ENCODE measurements around the gene PI4K2B.
"Not testable (repeated sequence)": the region's sequence is repeated elsewhere in the genome, so short reads cannot be mapped to it uniquely, and the experiment has no call there.

The PI4K2B gene

DNA sequence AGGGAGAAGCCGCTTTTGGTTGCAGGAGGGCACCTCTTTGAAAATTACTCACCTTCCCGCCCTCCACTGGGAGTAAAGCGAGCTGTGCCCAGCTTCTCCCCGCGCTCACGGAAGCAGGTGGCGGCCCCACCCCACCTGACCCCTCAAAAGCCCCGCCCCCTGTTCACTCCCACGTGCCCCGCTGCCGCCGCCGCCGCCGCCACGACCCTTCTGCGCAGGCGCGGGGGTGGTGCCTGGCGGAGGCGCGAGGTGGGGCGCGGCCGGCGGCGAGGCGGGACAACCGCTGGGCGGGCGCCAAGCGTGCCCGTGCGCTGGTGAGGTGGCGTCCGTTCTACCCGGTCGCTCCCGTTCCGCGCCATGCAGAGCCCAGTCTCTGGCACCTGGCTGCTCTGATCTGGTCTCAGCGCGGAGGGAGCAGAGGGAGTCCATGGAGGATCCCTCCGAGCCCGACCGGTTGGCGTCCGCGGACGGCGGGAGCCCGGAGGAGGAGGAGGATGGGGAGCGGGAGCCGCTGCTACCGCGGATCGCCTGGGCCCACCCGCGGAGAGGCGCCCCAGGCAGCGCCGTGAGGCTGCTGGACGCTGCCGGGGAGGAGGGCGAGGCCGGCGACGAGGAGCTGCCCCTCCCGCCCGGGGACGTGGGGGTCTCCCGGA, at the start of gene PI4K2B:
Gene PI4K2B, plus strand, starts transcription at position 297 of the 653 bp plus-strand sequence. Its CDS starts 131 bp downstream, at position 428.
- DNase-seq, result peak; percentile 93

DNA sequence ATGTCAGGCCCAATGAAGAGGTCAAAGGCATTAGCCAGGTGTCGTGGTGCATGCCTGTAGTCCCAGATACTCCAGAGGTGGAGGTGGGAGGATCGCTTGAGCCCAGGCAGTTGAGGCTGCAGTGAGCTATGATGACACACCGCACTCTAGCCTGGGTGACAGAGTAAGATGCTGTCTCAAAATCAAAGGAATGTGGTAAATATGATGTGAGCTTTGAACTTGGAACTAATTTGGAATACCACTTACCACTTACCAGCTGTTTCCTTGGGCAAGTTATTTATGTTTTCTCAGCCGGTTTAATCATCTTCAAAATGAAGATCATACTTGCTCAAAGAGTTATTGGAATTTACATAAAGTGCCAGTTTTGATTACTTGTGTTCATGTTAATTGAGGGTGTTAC, 49.8 kb upstream of the PI4K2B start:
- no peak for DNase-seq

DNA sequence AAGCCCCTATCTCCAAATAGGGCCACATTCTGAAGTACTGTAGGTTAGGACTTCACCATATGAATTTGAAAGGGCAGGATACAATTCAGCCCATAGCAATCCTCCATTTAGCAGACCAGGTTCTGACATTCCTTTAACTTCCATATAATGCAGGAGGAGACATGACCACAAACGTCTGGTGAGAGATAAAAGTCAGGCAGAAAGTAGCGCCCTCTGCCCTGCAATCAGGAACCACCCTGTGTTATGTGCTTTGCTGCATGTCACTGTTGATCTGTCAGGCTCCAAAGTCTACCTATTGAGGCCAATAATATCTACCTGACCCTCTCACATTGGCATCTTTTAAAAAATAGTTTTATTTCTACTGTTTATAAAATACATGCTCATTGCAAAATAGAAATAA, 43.4 kb upstream of the PI4K2B start:
- no peak for DNase-seq

DNA sequence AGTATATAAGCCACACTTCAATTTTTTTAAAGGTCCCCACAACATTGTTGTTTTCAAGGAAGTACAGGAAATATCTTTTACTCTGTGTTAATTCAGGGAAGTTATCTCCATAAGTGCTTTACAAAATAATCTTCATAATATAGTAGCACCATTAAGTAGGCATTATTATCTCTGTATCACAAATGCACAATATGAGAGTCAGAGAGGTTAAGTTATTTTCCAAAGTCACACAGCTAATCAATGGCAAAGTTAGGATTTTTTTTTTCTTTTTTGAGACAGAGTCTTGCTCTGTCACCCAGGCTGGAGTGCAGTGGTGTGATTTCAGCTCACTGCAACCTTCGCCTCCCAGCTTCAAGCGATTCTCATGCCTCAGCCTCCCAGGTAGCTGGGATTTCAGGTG, 35.1 kb upstream of the PI4K2B start:
- no peak for DNase-seq

DNA sequence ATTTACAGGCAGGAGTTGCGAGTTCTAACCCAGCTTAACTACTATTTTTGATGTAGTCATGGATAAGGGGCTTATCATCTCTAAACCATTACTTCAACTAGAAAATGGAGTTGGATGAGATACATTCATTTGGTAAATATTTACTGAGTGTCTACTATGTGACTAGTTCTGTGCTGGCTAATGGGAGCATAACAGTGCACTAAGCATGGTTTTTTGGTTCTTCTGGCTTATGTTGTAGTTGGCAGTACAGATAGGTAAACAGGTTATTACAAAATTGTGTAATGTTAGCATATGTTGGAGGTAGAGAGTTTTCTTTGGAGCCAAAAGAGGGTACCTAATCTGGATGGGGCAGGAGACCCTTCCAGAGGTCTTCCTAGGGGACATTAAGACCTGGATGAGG, 25.8 kb upstream of the PI4K2B start:
- DNase-seq, result no peak

DNA sequence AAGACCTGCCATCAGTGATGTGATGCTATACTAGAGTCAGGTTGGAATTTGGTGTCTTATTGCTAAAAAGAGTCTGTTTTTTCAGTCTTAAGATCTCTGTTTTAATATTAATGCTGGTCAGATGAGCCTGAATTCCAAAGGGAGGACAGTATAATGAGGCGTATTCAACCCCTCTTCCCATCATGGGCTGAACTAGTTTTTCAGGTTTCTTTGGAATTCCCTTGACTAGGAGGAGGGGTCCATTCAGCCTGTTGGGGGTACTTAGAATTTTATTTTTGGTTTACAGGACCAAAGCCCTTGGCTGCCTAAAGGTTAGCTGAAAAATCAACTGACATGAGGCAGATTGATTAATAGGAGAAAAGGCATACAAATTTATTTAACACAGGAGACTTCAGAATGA, 24.1 kb upstream of the PI4K2B start:
- no peak for DNase-seq

DNA sequence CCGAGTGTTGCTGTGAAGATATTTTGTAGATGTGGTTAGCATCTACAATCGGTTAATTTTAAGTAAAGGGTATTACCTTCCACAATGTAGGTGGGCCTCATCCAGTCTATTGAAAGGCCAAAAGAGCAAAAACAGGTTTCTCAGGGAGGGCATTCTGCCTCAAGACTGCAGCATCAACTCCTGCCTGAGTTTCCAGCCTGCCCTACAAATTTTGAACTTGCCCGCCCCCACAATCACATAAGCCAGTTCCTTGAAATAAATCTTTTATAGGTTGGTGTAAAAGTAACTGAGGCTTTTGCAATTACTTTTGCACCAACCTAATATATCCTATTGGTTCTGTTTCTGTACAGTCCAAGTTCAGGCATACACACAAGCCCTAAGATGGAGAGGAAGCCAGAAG, 22.1 kb upstream of the PI4K2B start:
- DNase-seq, result no peak

DNA sequence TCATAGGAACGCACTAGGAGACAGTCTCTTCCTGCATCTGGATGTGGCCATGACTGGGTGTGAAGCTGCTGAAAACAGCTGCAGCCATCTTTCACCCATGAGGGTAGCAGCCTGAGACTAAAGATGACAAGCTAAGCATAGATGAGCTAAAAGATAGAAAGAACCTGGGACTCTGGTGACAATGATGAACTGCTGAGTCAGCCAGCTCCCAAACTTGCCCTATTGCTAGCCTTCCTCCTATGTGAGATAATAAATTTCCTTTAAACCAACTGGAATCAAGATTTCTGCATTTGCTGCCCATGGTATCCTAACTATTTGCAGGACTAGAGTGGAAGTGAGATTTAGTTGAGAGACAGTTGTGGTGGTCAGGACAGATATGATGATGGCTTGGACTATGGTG, 21.0 kb upstream of the PI4K2B start:
- no peak for DNase-seq

DNA sequence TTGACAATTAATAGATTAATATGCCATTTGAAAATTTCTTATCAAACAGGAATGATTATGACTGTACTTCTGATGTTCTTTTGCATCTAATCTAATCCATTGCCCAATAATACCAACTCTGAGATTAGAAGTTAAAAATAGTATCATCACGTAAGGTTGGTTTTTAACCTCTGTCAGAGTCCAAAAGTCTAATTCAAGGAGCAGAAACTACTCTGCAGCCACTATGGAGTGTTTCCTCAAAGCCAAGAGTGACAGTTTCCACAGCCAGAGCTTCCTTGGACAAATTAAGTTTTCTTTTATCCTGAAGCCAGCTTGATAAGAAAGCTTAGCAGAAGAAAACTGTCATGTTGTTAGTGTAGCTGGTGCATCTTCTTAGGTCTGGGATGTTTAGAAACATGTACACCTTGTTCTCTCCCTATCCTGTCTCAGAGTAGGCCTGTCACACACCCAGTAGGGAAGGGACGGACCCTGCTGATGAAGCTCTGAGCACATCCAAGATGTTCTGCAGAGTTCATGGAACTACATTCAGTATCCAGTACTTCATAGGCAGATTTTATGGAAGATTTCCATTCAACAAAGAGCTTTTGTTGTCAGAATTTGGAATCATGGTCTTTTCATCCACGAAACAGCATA, 20.4 kb upstream of the PI4K2B start:
- no peak for DNase-seq

DNA sequence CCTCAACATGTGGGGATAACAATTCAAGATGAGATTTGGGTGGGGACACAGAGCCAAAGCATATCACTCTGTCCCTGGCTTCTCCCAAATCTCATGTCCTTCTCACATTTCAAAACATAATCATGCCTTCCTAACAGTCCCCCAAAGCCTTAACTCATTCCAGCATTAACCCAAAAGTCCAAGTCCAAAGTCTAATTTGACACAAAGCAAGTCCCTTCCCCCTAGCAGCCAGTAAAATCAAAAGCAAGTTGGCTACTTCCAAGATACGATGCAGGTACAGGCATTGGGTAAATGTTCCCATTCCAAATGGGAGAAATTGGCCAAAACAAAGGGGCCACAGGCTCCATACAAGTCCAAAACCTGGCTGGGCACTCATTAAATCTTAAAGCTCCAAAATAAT, 19.1 kb upstream of the PI4K2B start:
- DNase-seq, result not testable (repeated sequence)

DNA sequence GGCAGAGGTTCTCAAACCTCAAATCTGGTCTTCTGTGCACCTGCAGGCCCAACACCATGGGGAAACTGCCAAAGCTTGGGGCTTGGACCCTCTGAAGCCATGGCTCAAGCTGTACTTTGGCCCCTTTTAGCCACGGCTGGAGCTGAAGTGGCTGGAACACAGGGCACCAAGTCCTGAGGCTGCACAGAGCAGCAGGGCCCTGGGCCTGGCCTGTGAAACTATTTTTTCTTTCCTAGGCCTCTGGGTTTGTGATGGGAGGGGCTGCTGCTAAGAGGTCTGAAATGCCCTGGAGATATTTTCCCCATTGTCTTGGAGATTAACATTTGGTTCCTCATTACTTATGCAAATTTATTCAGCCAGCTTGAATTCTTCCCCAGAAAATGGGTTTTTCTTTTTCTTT, 18.3 kb upstream of the PI4K2B start:
- DNase-seq, result no peak

DNA sequence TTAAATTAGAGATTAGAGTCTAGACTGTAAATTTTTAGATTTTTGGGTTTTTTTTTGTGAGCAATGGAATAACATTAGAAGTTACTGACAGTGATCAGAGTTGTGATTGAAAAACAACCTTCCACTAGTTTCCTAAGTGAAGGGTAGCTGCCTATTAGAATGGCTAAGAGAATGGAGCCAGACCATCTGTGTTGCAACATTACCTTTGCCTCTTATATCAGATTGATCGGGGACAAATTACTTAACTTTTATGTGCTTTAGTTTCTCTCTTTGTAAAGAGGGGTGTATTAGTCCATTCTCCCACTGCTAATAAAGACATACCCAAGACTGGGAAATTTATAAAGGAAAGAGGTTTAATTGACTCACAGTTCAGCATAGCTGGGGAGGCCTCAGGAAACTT, 12.5 kb upstream of the PI4K2B start:
- DNase-seq, result no peak

DNA sequence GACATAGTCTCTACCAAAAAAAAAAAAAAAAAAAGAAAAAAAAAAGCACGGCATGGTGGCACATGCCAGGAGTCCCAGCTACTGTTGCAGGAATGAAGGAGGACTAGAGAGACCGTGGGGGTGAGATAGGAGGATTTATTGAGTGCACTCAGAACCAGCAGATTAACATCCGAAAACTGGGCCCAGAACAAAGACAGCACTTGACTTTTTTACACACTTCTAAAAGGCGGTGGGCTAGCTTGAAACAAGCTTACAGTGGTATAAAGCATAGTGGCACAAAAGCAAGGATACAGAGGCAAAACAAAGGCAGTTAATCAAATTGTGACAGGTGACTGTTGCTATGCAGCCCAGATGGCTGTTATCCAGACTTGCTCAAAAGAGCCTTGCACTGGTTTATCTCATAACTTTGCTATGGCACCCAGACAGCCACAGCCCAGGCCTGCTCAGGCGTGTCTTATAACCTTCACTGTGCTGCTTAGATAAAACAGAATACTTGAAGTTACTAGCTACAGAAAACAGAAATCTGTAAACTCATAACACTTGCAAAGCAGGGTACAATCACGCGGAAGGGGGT, 9.9 kb upstream of the PI4K2B start:
- DNase-seq, result no peak

DNA sequence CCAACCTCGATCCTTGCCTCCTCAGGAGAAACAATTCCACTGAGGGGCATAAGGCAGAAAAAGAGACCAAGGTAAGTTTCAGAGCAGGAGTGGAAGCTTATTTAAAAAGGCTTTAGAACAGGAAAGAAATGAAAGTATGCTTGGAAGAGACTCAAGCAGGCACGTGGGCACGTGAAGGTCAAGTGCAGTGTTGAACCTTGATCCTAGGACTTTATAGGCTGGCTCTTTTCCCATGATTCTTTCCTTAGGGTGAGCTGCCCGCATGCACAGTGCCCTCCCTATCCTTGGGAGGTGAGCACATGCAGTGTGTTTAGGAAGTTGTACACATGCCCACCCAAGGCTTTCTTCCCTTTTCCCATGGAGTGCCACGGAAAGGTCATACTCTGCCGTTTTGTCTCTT, 4.0 kb upstream of the PI4K2B start:
- no peak for DNase-seq

DNA sequence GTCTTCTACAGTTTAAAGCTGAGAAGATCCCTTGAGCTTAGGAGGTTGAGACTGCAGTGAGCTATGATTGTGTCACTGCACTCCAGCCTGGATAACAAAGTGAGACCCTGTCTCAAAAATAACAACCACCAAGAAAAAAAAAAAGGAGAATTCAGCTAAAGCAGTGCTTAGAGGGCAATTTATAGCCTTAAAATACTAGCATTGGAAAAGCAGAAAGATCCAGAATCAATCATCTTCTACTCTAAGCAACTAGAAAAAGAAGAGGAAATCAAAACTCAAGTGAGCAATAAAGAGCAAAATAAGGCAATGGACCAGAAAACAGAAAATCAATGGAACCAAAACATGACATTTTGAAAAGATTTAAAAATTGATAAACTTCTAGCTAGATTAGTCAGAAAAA, 639 bp upstream of the PI4K2B start:
- DNase-seq, result no peak

DNA sequence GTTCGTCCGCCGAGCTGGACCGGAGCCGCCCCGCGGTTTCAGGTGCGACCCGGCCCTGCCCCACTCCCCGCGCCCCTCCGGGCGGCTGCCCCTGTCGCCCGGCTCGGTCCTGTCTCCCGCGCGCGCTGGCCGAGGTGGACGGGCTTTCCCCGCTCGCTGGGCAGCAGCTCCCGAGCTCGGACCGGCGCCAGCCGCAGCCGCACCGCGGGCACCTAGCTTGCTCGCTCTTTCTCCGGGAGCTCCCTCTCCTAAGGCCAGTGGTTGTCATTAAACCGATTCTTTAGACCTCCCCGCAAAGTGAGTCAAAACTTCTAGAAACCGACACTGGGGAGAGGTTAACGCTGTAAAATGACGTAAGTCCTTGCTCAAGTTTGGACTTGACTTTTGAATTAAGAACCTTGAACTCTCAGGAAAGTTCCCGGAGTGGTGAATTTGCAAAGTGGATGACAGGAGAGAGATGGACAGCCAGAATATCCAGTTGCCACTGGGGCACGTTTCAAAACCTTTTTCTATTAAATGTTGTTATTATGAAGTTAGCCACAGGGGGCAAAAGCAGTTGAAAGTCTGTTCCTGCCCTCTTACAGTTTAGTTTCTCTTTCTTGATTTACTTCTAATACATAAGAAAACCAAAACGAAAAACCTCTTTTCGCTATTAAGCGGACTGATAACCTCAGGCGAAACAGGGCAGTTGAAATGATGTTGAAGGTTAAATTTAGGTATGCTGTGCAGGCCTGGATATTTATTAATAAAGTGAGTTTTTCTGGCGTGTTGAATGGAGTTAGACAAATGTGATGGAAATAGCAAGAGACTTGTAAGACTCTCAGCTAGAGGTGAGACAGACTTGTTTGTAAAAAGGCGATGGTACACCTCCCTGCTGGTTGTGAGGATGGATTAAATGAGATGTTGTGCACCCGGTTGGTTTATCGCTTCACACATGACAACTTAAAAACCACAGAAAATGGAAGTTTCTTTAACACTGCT, 847 bp downstream of the PI4K2B start:
- peak; percentile 78 for DNase-seq

DNA sequence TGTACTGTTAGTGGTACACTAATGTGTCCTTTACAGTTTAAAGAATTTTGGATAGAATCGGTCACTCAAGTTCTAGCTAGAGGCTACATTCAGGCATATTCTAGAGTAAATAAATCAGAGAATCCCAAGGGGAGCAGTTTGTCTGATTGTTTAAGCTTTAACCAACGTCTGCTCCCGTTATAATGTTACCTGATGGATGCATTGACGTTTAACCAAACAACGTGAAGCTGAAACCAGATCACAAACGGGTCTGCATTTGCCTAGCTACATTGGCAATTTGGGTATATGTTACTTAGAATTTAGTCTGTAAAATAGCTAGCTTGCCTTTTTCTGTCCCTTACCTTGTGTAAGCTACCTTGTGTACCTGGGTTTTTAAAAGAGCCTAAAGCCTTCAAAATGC, 1.6 kb downstream of the PI4K2B start:
- DNase-seq, result no peak

DNA sequence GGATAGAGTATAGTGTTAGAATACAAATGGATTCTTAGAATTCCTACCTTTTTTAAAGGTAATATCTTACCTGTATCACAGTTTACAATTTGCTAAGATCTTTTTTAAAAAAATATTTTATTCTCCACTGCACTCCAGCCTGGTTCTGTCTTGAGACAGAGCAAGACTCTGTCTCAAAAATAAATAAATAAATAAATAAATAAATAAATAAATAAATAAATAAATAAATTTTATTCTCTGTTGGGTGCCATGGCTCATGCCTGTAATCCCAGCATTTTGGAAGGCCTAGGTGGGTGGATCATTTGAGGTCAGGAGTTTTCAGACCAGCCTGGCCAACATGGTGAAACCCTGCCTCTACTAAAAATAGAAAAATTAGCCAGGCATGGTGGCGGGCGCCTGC, 2.2 kb downstream of the PI4K2B start:
- not testable (repeated sequence) for DNase-seq

DNA sequence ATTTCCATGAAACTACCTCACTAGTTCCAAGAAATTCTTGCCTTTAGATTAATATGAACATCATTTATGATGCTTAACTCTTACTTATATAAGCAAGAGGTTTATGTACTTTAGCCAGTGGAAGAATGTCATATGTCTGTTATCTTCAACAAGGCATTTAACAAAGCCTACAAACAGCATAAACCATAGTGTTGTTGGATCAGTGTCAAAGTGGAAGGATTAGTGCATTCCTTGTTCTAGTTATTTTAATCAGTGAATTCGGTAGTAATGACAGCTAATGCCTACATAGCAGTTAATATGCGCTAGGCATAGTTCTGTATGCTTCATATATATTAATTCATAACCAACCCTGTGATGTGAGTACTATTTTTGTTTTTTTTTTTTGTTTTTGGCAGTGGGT, 3.1 kb downstream of the PI4K2B start:
- no peak for DNase-seq

DNA sequence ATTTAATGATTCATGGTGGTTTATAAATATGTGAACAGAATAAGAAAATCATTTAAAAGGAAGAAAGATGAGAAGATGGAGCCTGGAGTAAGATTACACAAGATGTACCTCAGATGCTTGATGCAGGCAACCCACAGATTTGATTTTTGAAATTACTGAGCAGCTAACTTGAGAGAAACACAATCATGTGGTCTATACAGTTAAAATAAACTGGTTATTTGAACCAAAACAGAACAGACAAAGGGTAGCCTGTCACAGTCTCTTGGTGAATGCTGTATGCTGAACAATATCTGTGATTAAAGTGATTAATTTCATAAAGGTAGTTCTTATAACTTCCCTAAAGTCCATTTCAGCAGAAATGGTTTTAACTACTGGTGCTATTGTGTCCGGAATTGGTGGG, 4.2 kb downstream of the PI4K2B start:
- no peak for DNase-seq

DNA sequence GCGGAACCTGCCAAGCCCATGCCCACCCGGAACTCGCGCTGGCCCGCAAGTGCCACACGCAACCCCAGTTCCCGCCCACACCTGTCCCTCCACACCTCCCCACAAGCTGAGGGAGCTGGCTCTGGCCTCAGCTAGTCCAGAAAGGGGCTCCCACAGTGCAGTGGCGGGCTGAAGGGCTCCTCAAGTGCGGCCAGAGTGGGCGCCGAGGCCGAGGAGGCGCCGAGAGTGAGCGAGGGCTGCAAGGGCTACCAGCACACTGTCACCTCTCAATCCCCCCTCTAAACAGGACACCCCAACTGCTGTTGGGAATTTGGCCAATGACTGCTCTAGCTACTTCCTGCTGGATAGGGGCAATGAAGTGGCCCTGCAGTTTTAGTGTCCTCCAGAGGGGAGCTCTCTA, 5.7 kb downstream of the PI4K2B start:
- not testable (repeated sequence) for DNase-seq

DNA sequence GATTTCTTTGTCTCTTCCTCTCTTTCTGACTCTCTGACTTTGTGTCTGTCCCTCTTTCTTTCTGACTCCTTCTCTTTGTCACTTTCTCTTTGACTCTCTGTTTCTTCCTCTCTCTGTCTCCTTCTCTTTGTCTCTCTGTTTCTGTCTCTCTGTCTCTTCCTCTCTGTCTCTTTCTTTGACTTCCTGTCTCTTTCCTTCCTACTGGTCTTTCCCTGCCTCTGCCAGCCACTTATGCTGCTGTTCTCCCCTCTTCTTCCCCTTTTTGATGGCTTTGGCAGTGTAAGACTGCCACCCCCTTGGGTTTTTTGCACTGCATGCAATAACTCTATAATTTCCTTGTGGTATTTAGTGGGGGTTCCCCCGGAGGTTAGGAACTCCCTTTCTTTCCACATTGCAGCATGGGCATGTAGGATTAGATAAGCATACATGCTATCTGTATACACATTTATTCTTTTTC, 6.9 kb downstream of the PI4K2B start:
- DNase-seq, result peak; percentile 28

DNA sequence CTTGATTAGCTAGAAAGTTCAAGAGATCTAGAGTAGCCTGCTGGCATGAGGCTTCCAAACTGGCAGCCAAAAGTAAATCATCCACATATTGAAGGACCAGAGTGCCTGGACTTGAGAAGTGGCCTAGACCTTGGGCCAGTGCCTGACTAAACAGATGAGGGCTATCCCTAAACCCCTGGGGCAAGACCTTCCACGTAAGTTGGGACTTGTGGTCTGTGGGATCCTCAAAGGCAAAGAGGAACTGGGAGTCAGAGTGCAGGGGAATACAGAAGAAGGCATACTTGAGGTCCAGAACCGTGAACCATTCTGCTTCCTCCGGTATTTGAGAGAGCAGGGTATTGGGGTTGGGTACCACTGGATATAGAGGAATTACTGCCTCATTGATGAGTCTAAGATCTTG, 8.4 kb downstream of the PI4K2B start:
- not testable (repeated sequence) for DNase-seq
